GM12874 (cell line): Measurements from ENCODE around the gene LHFPL2.

Experiments used
- CTCF ChIP-seq: IDR thresholded peaks from 2 replicates; pipeline ENCODE4 v1.5.1; 2011; ENCODE audit warnings: low read depth, mild to moderate bottlenecking, control low read depth, low read length, moderate library complexity; ENCODE audit not compliant: insufficient read depth

The LHFPL2 gene

GRCh38 chr5:78526049-78526525 lies 122.5 kb downstream of the LHFPL2 start:
- TF ChIP-seq CTCF = no peak

GRCh38 chr5:78523314-78524193 lies 125.0 kb downstream of the LHFPL2 start:
- no peak for TF ChIP-seq CTCF

- no peak for TF ChIP-seq CTCF
Observed at GRCh38 chr5:78522476-78523260, 125.9 kb downstream of the LHFPL2 start.

GRCh38 chr5:78521455-78521854 lies 127.1 kb downstream of the LHFPL2 start:
- TF ChIP-seq CTCF = no peak

GRCh38 chr5:78519198-78519941 lies 129.2 kb downstream of the LHFPL2 start:
- TF ChIP-seq CTCF = no peak

- TF ChIP-seq CTCF = no peak
Observed at GRCh38 chr5:78518365-78519197, 130.0 kb downstream of the LHFPL2 start.
